Trophoblast cell (in vitro differentiated cells and primary cell): ENCODE measurements around the gene MAB21L4.

ENCODE experiments used
- DNase-seq, 2 donors: peaks; one replicate each; pipeline ENCODE4 v3.0.0-alpha.2; 2016
- H2AFZ ChIP-seq: 2 replicates; pipeline ENCODE4 v1.6.1; 2013; ENCODE audit warnings: low read length, moderate library complexity, mild to moderate bottlenecking; ENCODE audit not compliant: insufficient read depth, poor library complexity
- H2AK5ac ChIP-seq: 2 replicates; pipeline ENCODE4 v1.6.1; 2013; ENCODE audit warnings: mild to moderate bottlenecking, low read length
- H2BK120ac ChIP-seq: 2 replicates; pipeline ENCODE4 v1.6.1; 2013; ENCODE audit warnings: low read length, mild to moderate bottlenecking, moderate library complexity; ENCODE audit not compliant: insufficient read depth, poor library complexity
- H2BK12ac ChIP-seq: 2 replicates; pipeline ENCODE4 v1.6.1; 2013; ENCODE audit warnings: mild to moderate bottlenecking, low read length, moderate library complexity
- H2BK5ac ChIP-seq: 2 replicates; pipeline ENCODE4 v1.6.1; 2013; ENCODE audit warnings: low read length, low read depth, moderate library complexity, mild to moderate bottlenecking; ENCODE audit not compliant: poor library complexity
- H3K14ac ChIP-seq: 2 replicates; pipeline ENCODE4 v1.6.1; 2013; ENCODE audit warnings: mild to moderate bottlenecking, low read length
- H3K18ac ChIP-seq: 2 replicates; pipeline ENCODE4 v1.6.1; 2013; ENCODE audit warnings: mild to moderate bottlenecking, low read length
- H3K23ac ChIP-seq: 2 replicates; pipeline ENCODE4 v1.6.1; 2013; ENCODE audit warnings: low read length
- H3K27ac ChIP-seq: 2 replicates; pipeline ENCODE4 v1.5.1; 2013; ENCODE audit warnings: low read depth, mild to moderate bottlenecking, inconsistent platforms, low read length, moderate library complexity
- H3K27me3 ChIP-seq: 2 replicates; pipeline ENCODE4 v1.6.1; 2013; ENCODE audit warnings: inconsistent platforms, mild to moderate bottlenecking, low read length, moderate library complexity; ENCODE audit not compliant: insufficient read depth
- H3K36me3 ChIP-seq, 2 experiments: 1 replicate in 1 of 2; 2 replicates in 1 of 2; pipeline ENCODE4 v1.6.1; 2013; ENCODE audit warnings: low read length in 2 of 2, mild to moderate bottlenecking in 2 of 2, moderate library complexity in 1 of 2; ENCODE audit not compliant: insufficient read depth in 2 of 2, control insufficient read depth in 1 of 2
- H3K4ac ChIP-seq: 2 replicates; pipeline ENCODE4 v1.6.1; 2013; ENCODE audit warnings: low read depth, mild to moderate bottlenecking, low read length, moderate library complexity
- H3K4me1 ChIP-seq, 2 experiments: 1 replicate in 1 of 2; 2 replicates in 1 of 2; pipeline ENCODE4 v1.6.1; 2013; ENCODE audit warnings: low read length in 2 of 2, mild to moderate bottlenecking in 2 of 2, moderate library complexity in 1 of 2; ENCODE audit not compliant: insufficient read depth in 2 of 2, control insufficient read depth in 1 of 2
- H3K4me2 ChIP-seq: 2 replicates; pipeline ENCODE4 v1.6.1; 2013; ENCODE audit warnings: inconsistent platforms, mild to moderate bottlenecking, low read length, moderate library complexity
- H3K4me3 ChIP-seq: 2 replicates; pipeline ENCODE4 v1.5.1; 2013; ENCODE audit warnings: mild to moderate bottlenecking, low read depth, low read length, inconsistent platforms
- H3K79me1 ChIP-seq: one replicate; pipeline ENCODE4 v1.6.1; 2013; ENCODE audit warnings: low read length
- H3K79me2 ChIP-seq: 2 replicates; pipeline ENCODE4 v1.6.1; 2013; ENCODE audit warnings: low read length, mild to moderate bottlenecking; ENCODE audit not compliant: control insufficient read depth, insufficient read depth, poor library complexity
- H3K9ac ChIP-seq: 2 replicates; pipeline ENCODE4 v1.6.1; 2013; ENCODE audit warnings: mild to moderate bottlenecking, low read length
- H3K9me3 ChIP-seq: 2 replicates; pipeline ENCODE4 v1.6.1; 2013; ENCODE audit warnings: low read depth, mild to moderate bottlenecking, control low read depth, inconsistent platforms, low read length; ENCODE audit not compliant: insufficient read depth
- H4K12ac ChIP-seq: 2 replicates; pipeline ENCODE4 v1.6.1; 2013; ENCODE audit warnings: low read depth, mild to moderate bottlenecking, low read length, moderate library complexity
- H4K8ac ChIP-seq: 2 replicates; pipeline ENCODE4 v1.6.1; 2013; ENCODE audit warnings: low read depth, mild to moderate bottlenecking, low read length, moderate library complexity
- H4K91ac ChIP-seq: one replicate; pipeline ENCODE4 v1.6.1; 2013; ENCODE audit warnings: low read depth, mild to moderate bottlenecking, low read length, moderate library complexity
- WGBS: extraction: QIAGEN DNeasy Blood & Tissue Kit; methylation state at CpG from one replicate; pipeline ENCODE4 v1.1.7; 2013; ENCODE audit warnings: missing lambda C conversion rate; ENCODE audit not compliant: insufficient read length, insufficient coverage; ENCODE audit errors: extremely low coverage; 5-methylcytosine and 5-hydroxymethylcytosine counted together

Gene MAB21L4

GRCh38 chr2:240877460-240878340, 18.3 kb downstream of the MAB21L4 start:
- H3K9me3 ChIP-seq, result peaks cover 2% of the 10 kb centered on the region
- H2AK5ac ChIP-seq, result no peak overlapping the region
- no peaks in the 10 kb centered on the region for H3K27me3 ChIP-seq
- no peaks in the 10 kb centered on the region for H3K36me3 ChIP-seq
- no peak overlapping the region for H4K91ac ChIP-seq
- no peaks in the 10 kb centered on the region for H3K79me2 ChIP-seq
- H3K14ac ChIP-seq, result no peak overlapping the region
- H3K23ac ChIP-seq, result no peak overlapping the region
- no peaks in the 10 kb centered on the region for H3K4me1 ChIP-seq
- H3K27ac ChIP-seq, result no peak overlapping the region
- WGBS, result no CpG with 5 or more reads among the region's 40 CpGs
- H3K4ac ChIP-seq, result no peak overlapping the region
- H2BK120ac ChIP-seq, result no peak overlapping the region
- H3K18ac ChIP-seq, result no peak overlapping the region
- H2BK5ac ChIP-seq, result no peak overlapping the region
- no peak for DNase-seq
- H4K12ac ChIP-seq, result no peak overlapping the region
- no peak overlapping the region for H4K8ac ChIP-seq
- H3K4me2 ChIP-seq, result no peak overlapping the region
- H3K79me1 ChIP-seq, result no peaks in the 10 kb centered on the region
- no peak overlapping the region for H3K9ac ChIP-seq
- H2AFZ ChIP-seq, result no peak overlapping the region
- H2BK12ac ChIP-seq, result no peak overlapping the region
- H3K4me3 ChIP-seq, result no peak overlapping the region

DNA sequence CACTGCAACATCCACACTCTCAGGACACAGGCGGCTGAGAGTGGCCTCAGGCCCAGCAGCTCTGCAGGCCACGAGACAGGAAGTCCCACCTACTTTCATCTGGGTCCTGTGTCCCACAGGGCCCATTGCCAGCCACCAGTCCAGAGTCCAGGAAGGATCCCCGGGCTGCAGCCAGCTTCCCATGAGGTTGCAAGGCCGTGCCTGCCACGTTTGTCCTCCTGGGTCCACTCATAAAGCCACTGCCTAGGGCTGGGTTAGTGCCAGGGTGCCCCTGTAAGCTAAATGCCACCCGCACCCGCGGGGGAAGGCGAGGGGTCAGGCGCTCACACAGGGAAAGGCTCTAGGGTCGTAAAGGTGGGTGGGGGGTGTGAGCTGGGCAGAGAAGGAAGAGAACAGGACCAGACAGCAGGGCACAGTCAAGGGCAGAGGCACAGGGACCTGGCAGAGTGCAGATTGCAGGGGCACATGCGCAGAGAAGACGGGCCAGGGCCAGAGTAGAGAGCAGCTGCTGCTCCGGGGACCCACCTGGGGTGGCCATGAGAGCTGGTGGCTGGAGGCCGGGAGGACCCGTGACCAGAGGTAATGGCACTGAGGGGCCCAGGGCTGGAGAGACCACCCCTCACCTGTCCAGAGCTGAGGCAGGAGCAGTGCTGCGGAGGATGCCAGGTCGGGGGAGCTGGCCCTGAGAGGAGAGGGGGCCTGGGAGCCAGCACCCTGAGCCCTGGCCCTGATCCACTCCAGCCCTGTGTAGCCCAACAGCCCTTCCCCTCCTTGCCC, 19.3 kb downstream of the MAB21L4 start:
- no peak overlapping the region for H3K4ac ChIP-seq

DNA sequence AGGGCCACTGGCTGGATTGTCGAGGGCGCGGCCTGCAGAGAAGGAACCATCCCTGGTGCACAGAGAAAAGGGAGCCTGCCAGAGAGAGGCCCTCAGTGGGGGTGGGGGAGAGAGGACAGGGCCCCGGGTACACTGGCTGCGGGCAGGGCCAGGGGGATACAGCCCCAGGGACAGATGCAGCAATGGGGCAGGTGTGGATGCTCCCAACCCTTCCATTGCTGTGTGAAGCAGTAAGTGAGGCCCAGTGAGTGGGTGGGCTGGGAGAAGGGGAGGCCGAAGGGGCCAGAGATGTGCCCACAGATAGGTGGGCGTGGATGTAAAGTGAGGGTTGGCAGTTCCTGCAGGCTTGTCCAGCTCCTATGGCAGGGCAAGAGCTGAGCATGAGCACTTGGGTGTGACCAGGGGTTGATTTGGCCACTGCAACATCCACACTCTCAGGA, 19.9 kb downstream of the MAB21L4 start:
- Histone ChIP-seq H2AFZ (no peak overlapping the region), H4K12ac (no peak overlapping the region), H2AK5ac (no peak overlapping the region), H3K79me1 (no peaks in the 10 kb centered on the region), H3K4me2 (no peak overlapping the region), H3K27me3 (no peaks in the 10 kb centered on the region), H3K79me2 (no peaks in the 10 kb centered on the region), H3K9me3 (peaks cover 2% of the 10 kb centered on the region), H3K9ac (no peak overlapping the region), H3K14ac (no peak overlapping the region), H3K23ac (no peak overlapping the region), H3K36me3 (no peaks in the 10 kb centered on the region), H2BK12ac (no peak overlapping the region), H4K8ac (no peak overlapping the region), H3K27ac (no peak overlapping the region), H2BK5ac (no peak overlapping the region), H2BK120ac (no peak overlapping the region), H3K4ac (no peak overlapping the region), H3K4me1 (no peaks in the 10 kb centered on the region), H3K18ac (no peak overlapping the region), H3K4me3 (no peak overlapping the region), H4K91ac (no peak overlapping the region)
- no CpG with 5 or more reads among the region's 7 CpGs for WGBS
- DNase-seq, result no peak

More for the DNA sequence above, 19.3 kb downstream of the MAB21L4 start:
- Histone ChIP-seq H3K23ac (no peak overlapping the region), H3K9ac (no peak overlapping the region), H3K27ac (no peak overlapping the region), H2BK120ac (no peak overlapping the region), H3K79me1 (no peaks in the 10 kb centered on the region), H3K4me1 (no peaks in the 10 kb centered on the region), H3K4me2 (no peak overlapping the region), H4K12ac (no peak overlapping the region), H3K18ac (no peak overlapping the region), H3K79me2 (no peaks in the 10 kb centered on the region), H4K91ac (no peak overlapping the region), H2AFZ (no peak overlapping the region), H4K8ac (no peak overlapping the region), H2BK12ac (no peak overlapping the region), H2AK5ac (no peak overlapping the region), H3K36me3 (no peaks in the 10 kb centered on the region), H3K4me3 (no peak overlapping the region), H3K9me3 (peaks cover 2% of the 10 kb centered on the region), H2BK5ac (no peak overlapping the region), H3K14ac (no peak overlapping the region), H3K27me3 (no peaks in the 10 kb centered on the region)
- DNase-seq, result no peak
- no CpG with 5 or more reads among the region's 18 CpGs for WGBS

- H3K79me2 ChIP-seq, result no peaks in the 10 kb centered on the region
- no peak overlapping the region for H3K18ac ChIP-seq
- H4K8ac ChIP-seq, result no peak overlapping the region
- no peak overlapping the region for H3K4ac ChIP-seq
- H2BK120ac ChIP-seq, result no peak overlapping the region
- H3K27me3 ChIP-seq, result no peaks in the 10 kb centered on the region
- no CpG with 5 or more reads among the region's 22 CpGs for WGBS
- no peak overlapping the region for H2AK5ac ChIP-seq
- no peak overlapping the region for H2BK12ac ChIP-seq
- H4K91ac ChIP-seq, result no peak overlapping the region
- no peak overlapping the region for H3K9ac ChIP-seq
- H4K12ac ChIP-seq, result no peak overlapping the region
- no peak overlapping the region for H2BK5ac ChIP-seq
- no peaks in the 10 kb centered on the region for H3K79me1 ChIP-seq
- H2AFZ ChIP-seq, result no peak overlapping the region
- no peak overlapping the region for H3K27ac ChIP-seq
- no peak for DNase-seq
- H3K4me1 ChIP-seq, result no peaks in the 10 kb centered on the region
- no peak overlapping the region for H3K4me3 ChIP-seq
- no peaks in the 10 kb centered on the region for H3K36me3 ChIP-seq
- H3K9me3 ChIP-seq, result peaks cover 2% of the 10 kb centered on the region
- H3K4me2 ChIP-seq, result no peak overlapping the region
- no peak overlapping the region for H3K23ac ChIP-seq
- H3K14ac ChIP-seq, result no peak overlapping the region
Measured at GRCh38 chr2:240875228-240876034, 20.5 kb downstream of the MAB21L4 start.
